NT2/D1 (cell line): ENCODE measurements around the gene FBXO38.

ENCODE experiments used
- SUZ12 ChIP-seq: IDR thresholded peaks from 2 replicates; pipeline ENCODE4 v1.6.1; 2011; ENCODE audit not compliant: insufficient read length, insufficient read depth; ENCODE audit errors: extremely low read depth
- YY1 ChIP-seq: IDR thresholded peaks from 2 replicates; pipeline ENCODE4 v1.6.1; 2011; ENCODE audit not compliant: insufficient read length, insufficient read depth
- ZNF274 ChIP-seq: IDR thresholded peaks from 2 replicates; pipeline ENCODE4 v1.6.1; 2011; ENCODE audit warnings: mild to moderate bottlenecking, low read depth, low read length

GRCh38 chr5:148445578-148445977 is 61.8 kb downstream of the FBXO38 start:
- TF ChIP-seq ZNF274 (no peak), YY1 (no peak), SUZ12 (no peak)
